Measurements from ENCODE around the gene MMAB. TPM values are rescaled to one million over a fixed set of nuclear protein-coding genes. Genes with fewer than 3 reads are reported as not detected.

Gene MMAB
- total RNA-seq, 1 experiment from 2014 or later, result 34.9 TPM

GRCh38 chr12:109611223-109611622 lies 37.9 kb upstream of the MMAB start (continued):
- TF ChIP-seq REST (IDR thresholded peaks at IDR 0.05; ENCODE audit: low read depth) (no peak), ELF1 (IDR thresholded peaks at IDR 0.05; ENCODE audit: borderline replicate concordance, low read depth) (no peak), JUND (IDR thresholded peaks at IDR 0.05) (no peak), ZFX (IDR thresholded peaks at IDR 0.05) (no peak), EGR1 (IDR thresholded peaks at IDR 0.05; ENCODE audit: low read depth) (no peak), SIN3A (IDR thresholded peaks at IDR 0.05; ENCODE audit: low read depth) (no peak), TCF7L2 (IDR thresholded peaks at IDR 0.05; ENCODE audit: borderline replicate concordance, extremely low read depth, insufficient read depth, insufficient read length) (no peak), YY1 (IDR thresholded peaks at IDR 0.05; ENCODE audit: extremely low read depth, insufficient replicate concordance, low read depth, low read length) (no peak), ZNF274 (IDR thresholded peaks at IDR 0.05; ENCODE audit: low read depth, low read length) (no peak), SRF (IDR thresholded peaks at IDR 0.05; ENCODE audit: low read depth) (no peak)

- no peak overlapping the region for H3K9ac ChIP-seq (ENCODE audit: low read length)
- no TSS peak for BruUV-seq (replicated peaks)
- H3K27ac ChIP-seq (ENCODE audit: low read depth, low read length), result no peak overlapping the region
- TF ChIP-seq TCF7L2 (IDR thresholded peaks at IDR 0.05; ENCODE audit: borderline replicate concordance, extremely low read depth, insufficient read depth, insufficient read length) (no peak), POLR2A (IDR thresholded peaks at IDR 0.05; ENCODE audit: borderline replicate concordance, extremely low read depth, insufficient read depth, insufficient read length) (no peak), EGR1 (IDR thresholded peaks at IDR 0.05; ENCODE audit: low read depth) (no peak), RAD21 (IDR thresholded peaks at IDR 0.05; ENCODE audit: low read depth) (no peak), CBX3 (IDR thresholded peaks at IDR 0.05; ENCODE audit: low read depth) (no peak), JUND (IDR thresholded peaks at IDR 0.05) (no peak), SP1 (IDR thresholded peaks at IDR 0.05; ENCODE audit: low read depth) (no peak), EZH2phosphoT487 (IDR thresholded peaks at IDR 0.05; ENCODE audit: borderline replicate concordance) (no peak), ZNF274 (IDR thresholded peaks at IDR 0.05; ENCODE audit: low read depth, low read length) (no peak), REST (IDR thresholded peaks at IDR 0.05; ENCODE audit: low read depth) (no peak), MAX (IDR thresholded peaks at IDR 0.05) (no peak), ATF3 (IDR thresholded peaks at IDR 0.05) (no peak), YY1 (IDR thresholded peaks at IDR 0.05; ENCODE audit: extremely low read depth, insufficient replicate concordance, low read depth, low read length) (no peak)
- H3K9me2 ChIP-seq (ENCODE audit: insufficient read depth), result no peaks in the 10 kb centered on the region
- RAD21 ChIA-PET (ENCODE audit: low non-redundant PET in 1 of 2, low total read pairs in 2 of 2, uncharacterized antibody in 2 of 2, unreplicated experiment in 2 of 2), result interaction anchor here in 1 of 2 experiments (0.6 kb wide), 1 partner anchor 16 kb away, joined by 3 read pairs; no protein-coding TSS in a partner anchor
- H3K27me3 ChIP-seq (ENCODE audit: insufficient read depth, low read length), result peaks cover 4% of the 10 kb centered on the region; the same call in 1 of the 2 replicates
- no peaks in the 10 kb centered on the region for H3K9me3 ChIP-seq (ENCODE audit: control insufficient read depth in 1 of 2, insufficient read depth in 1 of 2, low read depth in 1 of 2, low read length in 2 of 2)
- H3K79me2 ChIP-seq (ENCODE audit: insufficient read depth, low read length), result no peaks in the 10 kb centered on the region
- DNase-seq (ENCODE audit: low read depth, low spot score), result no peak
- no peak overlapping the region for H3K4me2 ChIP-seq (ENCODE audit: low read length)
- H3K4me1 ChIP-seq (ENCODE audit: control insufficient read depth in 1 of 2, insufficient read depth in 2 of 2, low read length in 2 of 2), result no peaks in the 10 kb centered on the region
- H2AFZ ChIP-seq (ENCODE audit: low read depth, low read length, poor library complexity, severe bottlenecking), result no peak overlapping the region
- CTCF ChIA-PET, result no interaction called here
- no peak for ATAC-seq
- POLR2A ChIA-PET, result no interaction called here
- H3K4me3 ChIP-seq (replicated peaks in 1 of 2; ENCODE audit: low read depth in 1 of 2, low read length in 2 of 2), result no peak overlapping the region
- no peaks in the 10 kb centered on the region for H3K36me3 ChIP-seq (ENCODE audit: control insufficient read depth in 1 of 2, insufficient read depth in 2 of 2, low read length in 2 of 2)
- intact Hi-C loops (cut with micrococcal nuclease), result no loop called here
- H4K20me1 ChIP-seq (ENCODE audit: insufficient read depth), result no peaks in the 10 kb centered on the region
Measured at GRCh38 chr12:109610523-109610922, 37.2 kb upstream of the MMAB start.
